B cell (primary cell): ENCODE data around the gene FAM53B. TPM values are rescaled to one million over a fixed set of nuclear protein-coding genes. Genes with fewer than 3 reads are reported as not detected.

Experiments used
- ATAC-seq: fragments of 200-7000 bp; cut with Tn5 transposase; one replicate; pipeline ENCODE4 v1.10.0; 2021; ENCODE audit warnings: low read depth, mild to moderate bottlenecking, moderate number of reproducible peaks, moderate library complexity
- CTCF ChIA-PET: fragments of 350-600 bp; sonication (Branson Sonifier 250); formaldehyde crosslinking; loops from one replicate; lab custom pipeline; 2021; ENCODE audit warnings: antibody characterized with exemption, inconsistent platforms; lab: Charles Lee
- POLR2A ChIA-PET: fragments of 350-600 bp; sonication (Branson Sonifier 250); formaldehyde crosslinking; loops from one replicate; lab custom pipeline; 2021; ENCODE audit warnings: antibody characterized with exemption; lab: Charles Lee
- DNase-seq: peaks from one replicate; pipeline ENCODE4 v3.0.0; 2013
- H2AFZ ChIP-seq: 2 replicates; pipeline ENCODE4 v1.6.1; 2012; ENCODE audit warnings: mild to moderate bottlenecking, low read depth, low read length; ENCODE audit not compliant: insufficient read depth, poor library complexity, severe bottlenecking
- H3K27ac ChIP-seq, 2 donors: 1 replicate in 1 of 2; 2 replicates in 1 of 2; pipeline ENCODE4 v1.5.1; 2012 to 2013; ENCODE audit warnings: low read length in 2 of 2, mild to moderate bottlenecking in 2 of 2, moderate library complexity in 1 of 2
- H3K27me3 ChIP-seq, 4 experiments: fragments of 200-600 bp in 1 of 4; sonication (generic) in 1 of 4; replicated peaks in 1 of 4; 1 replicate in 2 of 4; 2 replicates in 2 of 4; pipeline versions ENCODE4 v1.6.1 to v1.7.0; 2013 to 2016; ENCODE audit warnings: low read length in 3 of 4, mild to moderate bottlenecking in 2 of 4, mixed read lengths in 1 of 4, moderate library complexity in 1 of 4; ENCODE audit not compliant: insufficient read depth in 4 of 4, control insufficient read depth in 3 of 4; ENCODE audit errors: control extremely low read depth in 1 of 4
- H3K36me3 ChIP-seq, 2 experiments: replicated peaks in 1 of 2; 1 replicate in 1 of 2; 2 replicates in 1 of 2; pipeline versions ENCODE4 v1.6.1 to v1.7.1; 2013; ENCODE audit warnings: low read length in 1 of 2; ENCODE audit not compliant: insufficient read depth in 2 of 2, control insufficient read depth in 1 of 2; ENCODE audit errors: control extremely low read depth in 1 of 2, extremely low read depth in 1 of 2
- H3K4me1 ChIP-seq, 2 donors: fragments of 200-600 bp in 1 of 2; sonication (generic) in 1 of 2; 1 replicate in 1 of 2; 2 replicates in 1 of 2; pipeline versions ENCODE4 v1.5.1 to v1.6.1; 2013 to 2017; ENCODE audit warnings: low read length in 2 of 2; ENCODE audit not compliant: control insufficient read depth in 2 of 2, insufficient read depth in 2 of 2
- H3K4me2 ChIP-seq: replicated peaks from 2 replicates; pipeline ENCODE3; 2012; ENCODE audit warnings: mild to moderate bottlenecking, low read depth, low read length; ENCODE audit not compliant: poor library complexity, severe bottlenecking
- H3K4me3 ChIP-seq, 5 experiments: fragments of 200-600 bp in 1 of 5; sonication (generic) in 1 of 5; 1 replicate in 3 of 5; 2 replicates in 2 of 5; pipeline versions ENCODE4 v1.5.1 to v1.7.0; 2011 to 2016; ENCODE audit warnings: low read length in 4 of 5, mild to moderate bottlenecking in 4 of 5, low read depth in 2 of 5, control low read depth in 1 of 5, moderate library complexity in 1 of 5; ENCODE audit not compliant: insufficient read depth in 1 of 5; ENCODE audit errors: control extremely low read depth in 1 of 5, extremely low read depth in 1 of 5
- H3K79me2 ChIP-seq: fragments of 200-600 bp; sonication (generic); one replicate; pipeline ENCODE4 v1.6.0; 2016; ENCODE audit warnings: low read length; ENCODE audit not compliant: control insufficient read depth, insufficient read depth
- H3K9ac ChIP-seq: fragments of 200-600 bp; sonication (generic); 2 replicates; pipeline ENCODE4 v1.6.1; 2017; ENCODE audit warnings: mild to moderate bottlenecking, low read length, moderate library complexity
- H3K9me3 ChIP-seq, 3 donors: one replicate each; pipeline versions ENCODE4 v1.6.1 to v1.7.1; 2013; ENCODE audit warnings: low read length in 2 of 3; ENCODE audit not compliant: control insufficient read depth in 2 of 3, insufficient read depth in 1 of 3; ENCODE audit errors: control extremely low read depth in 1 of 3
- H4K20me1 ChIP-seq: 2 replicates; pipeline ENCODE4 v1.6.0; 2012; ENCODE audit warnings: mild to moderate bottlenecking, low read length; ENCODE audit not compliant: insufficient read depth, control insufficient read depth, poor library complexity, severe bottlenecking
- H3K27ac Mint-ChIP-seq: one replicate; pipeline ENCODE4 v1.8.0; 2021; ENCODE audit warnings: mixed read lengths
- H3K27me3 Mint-ChIP-seq: one replicate; pipeline ENCODE4 v1.8.0; 2021; ENCODE audit warnings: mixed read lengths
- H3K4me1 Mint-ChIP-seq: one replicate; pipeline ENCODE4 v1.8.0; 2021; ENCODE audit warnings: mixed read lengths
- H3K4me3 Mint-ChIP-seq: one replicate; pipeline ENCODE4 v1.8.0; 2021; ENCODE audit warnings: mixed read lengths
- H3K9me3 Mint-ChIP-seq: one replicate; pipeline ENCODE4 v1.8.0; 2022; ENCODE audit warnings: mixed read lengths; ENCODE audit not compliant: insufficient read depth
- EZH2 ChIP-seq: IDR thresholded peaks from 2 replicates; pipeline ENCODE4 v1.6.1; 2012; ENCODE audit warnings: borderline replicate concordance, low read depth, mild to moderate bottlenecking, moderate library complexity, low read length; ENCODE audit not compliant: insufficient read depth, poor library complexity, severe bottlenecking
- WGBS: methylation state at CpG from one replicate; pipeline ENCODE4 v1.1.5; 2013; ENCODE audit warnings: missing lambda C conversion rate; ENCODE audit not compliant: insufficient coverage; 5-methylcytosine and 5-hydroxymethylcytosine counted together
- intact Hi-C: fragments of 100-400 bp; cut with micrococcal nuclease; formaldehyde crosslinking; loops from one replicate; pipeline ENCODE4 v1.10.0; 2022
- polyA plus RNA-seq: library from polyadenylated mRNA; depleted of rRNA; stranded (reverse); fragments of >200 nt; gene quantifications from 2 replicates; pipeline ENCODE4 v1.2.3, GENCODE V29; 2012
- total RNA-seq, 2 donors: library from RNA; stranded (reverse); fragments of 120-200 nt in 1 of 2; gene quantifications; 1 replicate in 1 of 2; 2 replicates in 1 of 2; pipeline versions ENCODE4 v1.2.3 to v1.2.4, GENCODE V29; 2013 to 2022
- TF ChIP-seq, protein P1 (sequence below): fragments of 200-600 bp; IDR thresholded peaks from one replicate; pipeline ENCODE4 v1.8.0; 2022; ENCODE audit warnings: antibody characterized with exemption, mild to moderate bottlenecking

Gene FAM53B
- total and polyA plus RNA-seq, 2 donors (not counting 1 experiment from before 2014, with no cell fraction given), result 51.2 to 186 TPM

DNA sequence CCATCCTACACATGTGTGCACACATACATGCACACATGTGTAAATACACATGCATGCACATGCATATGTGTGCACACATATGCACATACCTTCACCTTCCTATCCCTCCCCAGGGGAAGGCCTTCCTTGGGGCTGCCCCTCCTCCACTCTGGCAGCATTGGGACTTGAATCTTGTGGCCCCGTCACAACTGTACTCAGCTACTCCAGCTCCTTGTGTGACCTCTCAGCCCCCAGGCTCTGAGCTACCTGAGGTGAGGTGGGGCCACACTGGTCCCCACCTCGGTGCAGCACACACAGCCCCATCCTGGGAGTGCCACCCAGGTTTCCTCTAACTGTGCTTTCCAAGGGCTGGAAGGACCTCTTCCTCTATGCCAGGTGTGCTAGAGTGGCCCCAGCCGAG, 166.5 kb downstream of the FAM53B start:
- Mint-ChIP-seq H3K9me3 (no peaks in the 10 kb centered on the region), H3K27ac (no peak overlapping the region), H3K27me3 (no peaks in the 10 kb centered on the region), H3K4me3 (no peak overlapping the region), H3K4me1 (peaks cover 29% of the 10 kb centered on the region)
- Histone ChIP-seq H3K79me2 (peaks cover 22% of the 10 kb centered on the region), H3K4me2 (no peak overlapping the region), H2AFZ (no peak overlapping the region), H4K20me1 (no peaks in the 10 kb centered on the region), H3K9ac (no peak overlapping the region), H3K27me3 (no peaks in the 10 kb centered on the region), H3K9me3 (peaks cover 0 to 3% (median 2%) of the 10 kb centered on the region in 3 donors), H3K4me1 (peaks cover 0 to 9% of the 10 kb centered on the region in 2 donors), H3K27ac (no peak overlapping the region), H3K36me3 (no peaks in the 10 kb centered on the region), H3K4me3 (no peak overlapping the region)
- CTCF ChIA-PET, result no interaction called here
- no peak for ATAC-seq
- POLR2A ChIA-PET, result no interaction called here
- 93% methylated on average over 3 of the region's 3 CpGs for WGBS
- no peak for DNase-seq
- intact Hi-C loops, result no loop called here
- TF ChIP-seq, protein P1, sequence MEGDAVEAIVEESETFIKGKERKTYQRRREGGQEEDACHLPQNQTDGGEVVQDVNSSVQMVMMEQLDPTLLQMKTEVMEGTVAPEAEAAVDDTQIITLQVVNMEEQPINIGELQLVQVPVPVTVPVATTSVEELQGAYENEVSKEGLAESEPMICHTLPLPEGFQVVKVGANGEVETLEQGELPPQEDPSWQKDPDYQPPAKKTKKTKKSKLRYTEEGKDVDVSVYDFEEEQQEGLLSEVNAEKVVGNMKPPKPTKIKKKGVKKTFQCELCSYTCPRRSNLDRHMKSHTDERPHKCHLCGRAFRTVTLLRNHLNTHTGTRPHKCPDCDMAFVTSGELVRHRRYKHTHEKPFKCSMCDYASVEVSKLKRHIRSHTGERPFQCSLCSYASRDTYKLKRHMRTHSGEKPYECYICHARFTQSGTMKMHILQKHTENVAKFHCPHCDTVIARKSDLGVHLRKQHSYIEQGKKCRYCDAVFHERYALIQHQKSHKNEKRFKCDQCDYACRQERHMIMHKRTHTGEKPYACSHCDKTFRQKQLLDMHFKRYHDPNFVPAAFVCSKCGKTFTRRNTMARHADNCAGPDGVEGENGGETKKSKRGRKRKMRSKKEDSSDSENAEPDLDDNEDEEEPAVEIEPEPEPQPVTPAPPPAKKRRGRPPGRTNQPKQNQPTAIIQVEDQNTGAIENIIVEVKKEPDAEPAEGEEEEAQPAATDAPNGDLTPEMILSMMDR, result no peak
- no peak for TF ChIP-seq EZH2

- no peak for ATAC-seq
- WGBS, result 77% methylated on average over 15 of the region's 20 CpGs
- Histone ChIP-seq H3K9ac (no peak overlapping the region), H3K4me3 (no peak overlapping the region), H3K4me1 (peaks cover 2 to 14% of the 10 kb centered on the region in 2 donors), H3K36me3 (no peaks in the 10 kb centered on the region), H3K9me3 (peaks cover 0 to 3% (median 2%) of the 10 kb centered on the region in 3 donors), H3K27ac (no peak overlapping the region), H3K4me2 (no peak overlapping the region), H2AFZ (no peak overlapping the region), H3K27me3 (no peaks in the 10 kb centered on the region), H4K20me1 (no peaks in the 10 kb centered on the region), H3K79me2 (peaks cover 24% of the 10 kb centered on the region)
- H3K27me3 Mint-ChIP-seq, result no peaks in the 10 kb centered on the region
- no peaks in the 10 kb centered on the region for H3K9me3 Mint-ChIP-seq
- H3K4me1 Mint-ChIP-seq, result peaks cover 27% of the 10 kb centered on the region
- CTCF ChIA-PET, result interaction anchor here (1.1 kb wide), 2 partner anchors 36 to 50 kb away, joined by 3 read pairs; no protein-coding TSS in a partner anchor
- no peak for DNase-seq
- POLR2A ChIA-PET, result no interaction called here
- H3K4me3 Mint-ChIP-seq, result no peak overlapping the region
- H3K27ac Mint-ChIP-seq, result no peak overlapping the region
- TF ChIP-seq EZH2, result no peak
- TF ChIP-seq, protein P1, result no peak
- intact Hi-C loops, result no loop called here
Measured at GRCh38 chr10:124576526-124577420, 167.4 kb downstream of the FAM53B start.
